ENCODE results near the gene HEMGN.

GRCh38 chr9:97961361-97961760 is 23.4 kb upstream of the HEMGN start:
- TF ChIP-seq POLR2AphosphoS5 (IDR thresholded peaks at IDR 0.05; ENCODE audit: insufficient read depth in 1 of 2, low read depth in 1 of 2) (no peak), CTCF (IDR thresholded peaks at IDR 0.05) (no peak)
